Measurements from ENCODE around the gene EFHD2. TPM values are rescaled to one million over a fixed set of nuclear protein-coding genes. Genes with fewer than 3 reads are reported as not detected.

The EFHD2 gene
- polyA plus RNA-seq, 3 donors, result 314 to 329 (median 323) TPM

DNA sequence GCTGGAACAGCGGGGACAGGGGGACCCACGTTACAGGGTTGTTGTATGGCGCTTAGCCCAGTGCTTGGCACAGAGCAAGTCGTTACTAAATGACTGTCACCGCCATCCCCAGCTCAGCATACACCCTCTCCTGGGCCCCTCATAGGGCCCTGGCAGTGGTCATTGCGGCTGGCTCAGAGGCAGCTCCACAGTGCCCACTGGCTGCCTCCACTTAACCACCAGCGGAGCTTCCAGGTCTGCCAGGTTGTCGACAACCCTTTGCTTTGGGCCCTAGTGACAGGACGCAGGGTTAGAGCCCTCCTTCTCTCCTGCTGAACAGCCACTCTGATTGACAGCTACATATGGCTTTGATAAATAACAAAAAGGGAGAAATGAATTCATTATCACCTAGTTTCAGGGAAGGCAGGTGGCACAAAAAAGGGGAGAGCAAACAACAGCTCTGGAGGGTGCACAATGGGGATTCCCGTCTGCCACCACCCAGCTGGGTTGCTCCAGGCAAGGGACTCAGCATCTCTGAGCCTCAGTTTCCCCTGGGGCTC is 4.8 kb downstream of the EFHD2 start:
- Mint-ChIP-seq H3K27me3 (ENCODE audit: low read depth in 3 of 3) (no peaks in the 10 kb centered on the region), H3K4me1 (peaks cover 75% of the 10 kb centered on the region), H3K36me3 (peaks cover 51 to 70% of the 10 kb centered on the region in 2 donors), H3K27ac (peak overlapping the region; percentile 98 to 99 (median 99)), H3K4me3 (peak overlapping the region; percentile 35 to 97), H3K9me3 (peaks cover 0 to 5% (median 0%) of the 10 kb centered on the region in 7 donors)
- TF ChIP-seq, protein P1, sequence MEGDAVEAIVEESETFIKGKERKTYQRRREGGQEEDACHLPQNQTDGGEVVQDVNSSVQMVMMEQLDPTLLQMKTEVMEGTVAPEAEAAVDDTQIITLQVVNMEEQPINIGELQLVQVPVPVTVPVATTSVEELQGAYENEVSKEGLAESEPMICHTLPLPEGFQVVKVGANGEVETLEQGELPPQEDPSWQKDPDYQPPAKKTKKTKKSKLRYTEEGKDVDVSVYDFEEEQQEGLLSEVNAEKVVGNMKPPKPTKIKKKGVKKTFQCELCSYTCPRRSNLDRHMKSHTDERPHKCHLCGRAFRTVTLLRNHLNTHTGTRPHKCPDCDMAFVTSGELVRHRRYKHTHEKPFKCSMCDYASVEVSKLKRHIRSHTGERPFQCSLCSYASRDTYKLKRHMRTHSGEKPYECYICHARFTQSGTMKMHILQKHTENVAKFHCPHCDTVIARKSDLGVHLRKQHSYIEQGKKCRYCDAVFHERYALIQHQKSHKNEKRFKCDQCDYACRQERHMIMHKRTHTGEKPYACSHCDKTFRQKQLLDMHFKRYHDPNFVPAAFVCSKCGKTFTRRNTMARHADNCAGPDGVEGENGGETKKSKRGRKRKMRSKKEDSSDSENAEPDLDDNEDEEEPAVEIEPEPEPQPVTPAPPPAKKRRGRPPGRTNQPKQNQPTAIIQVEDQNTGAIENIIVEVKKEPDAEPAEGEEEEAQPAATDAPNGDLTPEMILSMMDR (IDR thresholded peaks at IDR 0.05), result no peak
- H3K36me3 ChIP-seq (replicated peaks in 1 of 2; ENCODE audit: control insufficient read depth in 1 of 2, insufficient read depth in 2 of 2, low read length in 2 of 2), result peaks cover 32 to 41% of the 10 kb centered on the region in 2 donors
- peak overlapping the region; percentile 95 for H3K27ac ChIP-seq (ENCODE audit: low read depth in 1 of 2, low read length in 2 of 2)
- H3K4me3 ChIP-seq (replicated peaks in 1 of 3; ENCODE audit: low read depth in 2 of 3, low read length in 3 of 3), result peak overlapping the region in 1 of 3 experiments; percentile 100
- DNase-seq, result no peak
- H3K27me3 ChIP-seq (ENCODE audit: control insufficient read depth in 2 of 2, insufficient read depth in 2 of 2, low read length in 2 of 2), result no peaks in the 10 kb centered on the region
- H3K4me1 ChIP-seq (ENCODE audit: control insufficient read depth in 1 of 2, insufficient read depth in 2 of 2, low read length in 2 of 2), result peaks cover 74 to 76% of the 10 kb centered on the region in 2 donors
- H2AFZ ChIP-seq (ENCODE audit: insufficient read depth, low read depth, low read length, poor library complexity, severe bottlenecking), result no peak overlapping the region
- H3K79me2 ChIP-seq (ENCODE audit: insufficient read depth, low read length), result peaks cover 94% of the 10 kb centered on the region
- H3K9me3 ChIP-seq (replicated peaks in 1 of 2; ENCODE audit: control insufficient read depth in 1 of 2, insufficient read depth in 1 of 2, low read length in 2 of 2), result no peaks in the 10 kb centered on the region
- intact Hi-C loops (cut with micrococcal nuclease), result loop anchor here in 1 of 2 donors (5.0 kb wide), 2 partner anchors 67 to 108 kb away; partner anchors contain the start of gene CASP9
- 94% methylated on average over 7 of the region's 10 CpGs for WGBS (ENCODE audit: insufficient coverage)
- H3K4me2 ChIP-seq (replicated peaks; ENCODE audit: extremely low read depth, low read length, poor library complexity, severe bottlenecking), result peak overlapping the region; percentile 84
- no peak overlapping the region for H3K9ac ChIP-seq (ENCODE audit: insufficient read depth, low read length, poor library complexity, severe bottlenecking)
- peaks cover 89% of the 10 kb centered on the region for H4K20me1 ChIP-seq (ENCODE audit: insufficient read depth, low read length)

- H3K4me3 Mint-ChIP-seq, result peak overlapping the region; percentile 77 to 87
- Histone ChIP-seq H3K27me3 (ENCODE audit: control insufficient read depth in 2 of 2, insufficient read depth in 2 of 2, low read length in 2 of 2) (no peaks in the 10 kb centered on the region), H2AFZ (ENCODE audit: insufficient read depth, low read depth, low read length, poor library complexity, severe bottlenecking) (no peak overlapping the region), H3K4me3 (replicated peaks in 1 of 3; ENCODE audit: low read depth in 2 of 3, low read length in 3 of 3) (peak overlapping the region; percentile 13 to 100 (median 25)), H3K9ac (ENCODE audit: insufficient read depth, low read length, poor library complexity, severe bottlenecking) (peak overlapping the region; percentile 71), H3K4me1 (ENCODE audit: control insufficient read depth in 1 of 2, insufficient read depth in 2 of 2, low read length in 2 of 2) (peaks cover 96 to 100% of the 10 kb centered on the region in 2 donors), H3K4me2 (replicated peaks; ENCODE audit: extremely low read depth, low read length, poor library complexity, severe bottlenecking) (peak overlapping the region; percentile 79), H3K27ac (ENCODE audit: low read depth in 1 of 2, low read length in 2 of 2) (peak overlapping the region; percentile 95), H3K36me3 (replicated peaks in 1 of 2; ENCODE audit: control insufficient read depth in 1 of 2, insufficient read depth in 2 of 2, low read length in 2 of 2) (peaks cover 44 to 61% of the 10 kb centered on the region in 2 donors), H4K20me1 (ENCODE audit: insufficient read depth, low read length) (peaks cover 94% of the 10 kb centered on the region), H3K79me2 (ENCODE audit: insufficient read depth, low read length) (peaks cover 96% of the 10 kb centered on the region), H3K9me3 (replicated peaks in 1 of 2; ENCODE audit: control insufficient read depth in 1 of 2, insufficient read depth in 1 of 2, low read length in 2 of 2) (no peaks in the 10 kb centered on the region)
- 28% methylated on average over 5 of the region's 18 CpGs for WGBS (ENCODE audit: insufficient coverage)
- peaks cover 91% of the 10 kb centered on the region for H3K4me1 Mint-ChIP-seq
- intact Hi-C loops (cut with micrococcal nuclease), result loop anchor here in 1 of 2 donors (2.0 to 5.0 kb wide), 2 partner anchors 14 to 95 kb away; no protein-coding TSS in a partner anchor
- peaks cover 0 to 2% (median 0%) of the 10 kb centered on the region in 7 donors for H3K9me3 Mint-ChIP-seq
- peak overlapping the region; percentile 98 to 99 (median 99) for H3K27ac Mint-ChIP-seq
- peaks cover 54 to 87% of the 10 kb centered on the region in 2 donors for H3K36me3 Mint-ChIP-seq
- TF ChIP-seq, protein P1 (IDR thresholded peaks at IDR 0.05), result no peak
- H3K27me3 Mint-ChIP-seq (ENCODE audit: low read depth in 3 of 3), result peaks cover 0 to 2% (median 2%) of the 10 kb centered on the region in 3 donors
- peak; percentile 87 to 96 (median 94) for DNase-seq
These were observed 7.6 kb downstream of the EFHD2 start for GRCh38 chr1:15417059-15417934.
